Right hindlimb (tissue), 1 donor: ENCODE measurements around the gene SLC9B2.

Experiments used
- DNase-seq: peaks from one replicate; pipeline ENCODE4 v3.0.0-alpha.2; 2018

SLC9B2 gene, protein sequence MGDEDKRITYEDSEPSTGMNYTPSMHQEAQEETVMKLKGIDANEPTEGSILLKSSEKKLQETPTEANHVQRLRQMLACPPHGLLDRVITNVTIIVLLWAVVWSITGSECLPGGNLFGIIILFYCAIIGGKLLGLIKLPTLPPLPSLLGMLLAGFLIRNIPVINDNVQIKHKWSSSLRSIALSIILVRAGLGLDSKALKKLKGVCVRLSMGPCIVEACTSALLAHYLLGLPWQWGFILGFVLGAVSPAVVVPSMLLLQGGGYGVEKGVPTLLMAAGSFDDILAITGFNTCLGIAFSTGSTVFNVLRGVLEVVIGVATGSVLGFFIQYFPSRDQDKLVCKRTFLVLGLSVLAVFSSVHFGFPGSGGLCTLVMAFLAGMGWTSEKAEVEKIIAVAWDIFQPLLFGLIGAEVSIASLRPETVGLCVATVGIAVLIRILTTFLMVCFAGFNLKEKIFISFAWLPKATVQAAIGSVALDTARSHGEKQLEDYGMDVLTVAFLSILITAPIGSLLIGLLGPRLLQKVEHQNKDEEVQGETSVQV

DNA sequence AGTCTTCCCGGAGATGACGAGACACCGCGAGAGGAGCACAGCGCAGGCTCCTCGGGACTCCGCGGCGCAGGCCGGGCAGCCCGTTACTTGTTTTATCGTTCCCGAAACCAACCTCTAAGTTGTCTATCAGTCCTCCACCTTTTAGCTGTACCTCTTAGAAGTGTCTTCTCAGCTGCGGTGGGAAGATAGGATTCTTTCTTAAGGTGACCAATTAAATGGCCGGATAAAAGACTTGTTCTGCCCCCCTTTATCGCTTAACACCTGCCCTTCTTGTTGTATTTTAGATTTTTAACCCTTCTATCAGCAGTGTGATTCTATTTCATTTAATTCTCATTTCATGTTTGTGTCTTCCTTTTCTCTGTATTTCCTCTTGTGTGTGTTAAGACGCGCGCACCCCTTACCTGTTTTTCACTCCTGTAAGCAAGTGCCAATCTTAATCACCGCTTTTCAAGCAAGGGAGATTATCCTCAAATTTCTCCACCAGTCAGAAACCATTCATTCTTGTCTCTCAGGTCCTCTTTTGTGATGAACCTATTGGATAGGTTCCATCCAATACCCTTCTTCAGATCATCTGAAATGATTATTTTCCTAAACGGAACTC, at the start of gene SLC9B2:
Gene SLC9B2 (minus strand): TSS at position 15 of the 601 bp plus-strand sequence. CDS start 9,211 bp downstream, outside the sequence.
- no peak for DNase-seq

DNA sequence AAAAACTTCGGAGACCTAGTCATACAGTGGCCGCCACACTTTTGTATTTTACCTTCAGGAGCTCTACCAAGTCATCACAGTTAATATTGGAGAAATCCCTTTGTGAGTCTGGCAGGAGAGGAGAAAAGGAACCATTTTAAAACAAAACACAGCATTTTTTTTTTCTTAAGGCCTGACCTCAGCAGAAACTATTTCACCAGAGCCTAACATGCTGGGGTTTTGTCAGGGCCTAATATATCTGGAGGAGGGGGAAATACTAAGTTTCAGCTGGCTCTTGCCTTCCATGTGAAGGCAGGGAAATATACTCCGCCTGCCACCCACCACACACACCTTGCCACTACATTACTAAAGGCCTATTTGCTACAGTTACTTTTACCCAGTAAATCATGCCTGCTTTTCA, 49.6 kb upstream of the SLC9B2 start:
- DNase-seq: no peak

DNA sequence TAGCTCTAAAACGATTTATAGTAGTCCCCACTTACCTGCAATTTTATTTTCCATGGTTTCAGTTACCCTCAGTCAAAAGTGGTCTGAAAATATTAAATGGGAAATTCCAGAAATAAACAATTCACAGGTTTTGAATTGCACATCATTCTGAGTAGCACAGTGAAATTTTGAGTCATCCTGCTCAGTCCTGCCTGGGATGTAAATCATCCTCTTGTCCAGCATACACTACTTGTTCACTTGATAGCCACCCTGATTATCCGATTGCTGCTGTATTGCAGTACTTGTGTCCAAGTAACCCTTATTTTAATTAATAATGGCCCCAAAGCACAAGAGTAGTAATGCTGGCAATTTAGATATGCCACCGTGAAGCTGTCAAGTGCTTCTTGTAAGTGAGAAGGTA, 46.6 kb upstream of the SLC9B2 start:
- DNase-seq: no peak

DNA sequence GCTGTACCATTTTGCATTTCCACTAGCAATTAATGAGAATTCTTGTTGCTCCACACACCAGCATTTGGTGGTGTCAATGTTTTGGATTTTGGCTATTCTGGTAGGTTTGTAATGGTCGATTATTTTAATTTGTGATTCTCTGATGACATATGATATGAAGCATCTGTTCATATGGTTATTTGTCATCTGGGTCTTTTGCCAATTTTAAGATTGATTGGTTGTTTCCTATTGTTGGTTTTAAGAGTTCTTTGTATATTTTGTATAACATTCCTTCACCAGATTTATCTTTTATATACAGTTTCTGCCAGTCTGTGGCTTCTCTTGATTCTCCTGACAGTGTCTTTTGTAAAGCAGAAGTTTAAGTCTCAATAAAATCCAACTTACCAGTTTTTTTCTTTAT, 41.6 kb upstream of the SLC9B2 start:
- no peak for DNase-seq

DNA sequence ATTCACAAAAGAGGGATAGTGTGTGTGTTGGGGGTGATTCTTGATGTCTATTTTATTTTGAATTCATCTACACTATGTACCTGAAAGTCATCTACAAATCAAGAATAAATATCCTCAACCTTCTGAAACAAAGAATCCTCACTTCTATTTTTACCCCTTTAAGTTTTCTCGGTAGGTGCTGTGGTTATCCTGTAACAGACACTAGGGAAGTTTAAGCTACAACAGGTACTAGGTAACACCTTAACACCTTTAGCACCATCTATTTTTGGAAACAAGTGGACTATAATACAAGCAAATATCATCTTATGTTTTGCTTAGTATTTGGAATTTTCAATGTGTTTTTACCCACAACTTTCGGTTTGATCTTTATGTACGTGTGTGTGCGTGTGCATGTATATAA, 35.0 kb upstream of the SLC9B2 start:
- no peak for DNase-seq

DNA sequence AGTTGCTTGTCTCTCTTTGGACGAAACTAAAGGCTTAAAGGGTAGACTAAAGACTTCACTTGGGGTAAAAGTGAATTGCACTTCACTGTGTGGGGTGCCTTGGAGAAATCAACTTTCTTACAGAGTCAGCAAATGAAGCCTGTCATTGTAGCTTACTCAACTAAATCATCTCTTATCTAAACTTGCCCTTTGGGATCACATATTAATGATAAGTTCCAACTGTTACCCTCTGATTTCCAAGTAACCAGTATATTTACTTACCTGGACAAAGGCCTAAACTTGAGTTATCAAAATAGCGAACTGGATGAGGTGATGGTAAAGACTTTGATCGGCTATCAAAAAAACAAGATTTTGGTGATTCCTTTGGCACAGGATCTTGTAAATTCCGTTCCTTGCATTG, 32.0 kb upstream of the SLC9B2 start:
- no peak for DNase-seq

DNA sequence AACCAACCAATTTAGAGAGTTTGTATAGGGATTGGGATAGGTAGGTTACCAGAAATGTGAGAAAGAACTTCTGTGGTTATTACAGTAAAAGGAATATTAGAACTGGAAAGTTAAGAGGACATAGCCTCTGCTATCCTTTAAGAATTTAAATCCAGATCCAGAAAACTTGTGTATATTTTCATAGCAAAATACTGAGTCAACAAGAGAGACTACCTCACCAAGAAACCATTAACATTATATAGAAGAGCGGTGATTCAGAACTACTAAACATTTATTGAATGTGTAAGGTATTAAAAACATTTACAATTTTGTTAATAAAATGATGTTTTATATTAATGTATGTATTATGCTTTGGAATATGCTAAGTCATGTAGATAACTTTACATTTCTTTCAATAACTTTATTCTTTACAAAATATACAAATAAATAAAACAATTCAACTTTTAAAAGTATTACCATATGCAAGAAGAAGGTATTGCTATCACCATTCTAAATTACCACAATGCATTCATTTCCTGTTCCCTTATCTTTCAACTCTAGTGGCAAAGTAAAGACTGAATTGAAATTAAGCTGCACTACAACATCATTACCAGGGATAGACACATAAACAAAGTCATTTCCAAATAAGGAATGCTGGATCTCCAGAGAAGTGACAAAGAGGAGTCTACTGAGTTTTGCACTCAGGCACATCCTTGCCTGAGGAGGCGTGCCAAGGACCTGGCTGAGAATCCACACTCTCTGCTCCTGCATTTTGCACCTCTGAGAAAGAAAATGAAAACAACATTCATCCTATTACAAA, 29.2 kb upstream of the SLC9B2 start:
- no peak for DNase-seq

DNA sequence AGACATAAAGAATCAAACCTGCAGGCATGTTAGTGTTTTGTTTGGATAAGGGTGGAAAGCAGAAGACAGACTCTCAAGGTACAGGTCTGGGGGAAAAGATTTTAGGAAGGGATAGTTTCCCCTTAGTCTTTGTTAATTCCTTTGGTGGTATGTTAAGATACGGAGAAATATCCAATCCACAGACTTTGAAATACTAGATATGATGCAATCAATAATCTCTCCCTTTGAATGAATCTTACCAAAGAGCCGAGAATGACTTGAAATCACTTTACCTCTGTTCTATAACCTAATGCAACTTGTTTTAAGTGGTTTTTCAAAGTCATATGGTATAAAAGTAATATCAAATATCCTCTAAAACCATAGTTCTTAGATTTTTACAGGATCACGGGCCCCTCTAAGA, 28.3 kb upstream of the SLC9B2 start:
- DNase-seq: no peak

DNA sequence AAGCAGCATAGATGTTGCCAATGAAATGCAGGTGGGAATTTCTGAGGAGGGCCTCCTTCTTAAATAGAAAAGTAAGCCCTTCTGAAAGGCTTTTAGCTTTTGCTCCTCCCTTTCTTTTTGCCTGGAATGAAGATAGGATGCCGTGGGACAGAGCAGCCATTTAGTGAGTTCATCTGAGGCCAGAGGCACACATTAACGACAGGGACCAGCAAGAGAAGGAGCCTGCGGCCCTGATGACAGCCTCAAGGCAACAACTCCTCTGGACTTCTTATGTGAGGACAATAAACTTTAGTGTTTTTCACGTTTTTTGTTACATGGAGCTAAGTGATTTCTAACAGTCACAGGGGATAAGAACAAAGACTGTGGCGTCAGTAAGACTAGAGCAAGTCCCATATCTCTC, 24.1 kb upstream of the SLC9B2 start:
- no peak for DNase-seq

DNA sequence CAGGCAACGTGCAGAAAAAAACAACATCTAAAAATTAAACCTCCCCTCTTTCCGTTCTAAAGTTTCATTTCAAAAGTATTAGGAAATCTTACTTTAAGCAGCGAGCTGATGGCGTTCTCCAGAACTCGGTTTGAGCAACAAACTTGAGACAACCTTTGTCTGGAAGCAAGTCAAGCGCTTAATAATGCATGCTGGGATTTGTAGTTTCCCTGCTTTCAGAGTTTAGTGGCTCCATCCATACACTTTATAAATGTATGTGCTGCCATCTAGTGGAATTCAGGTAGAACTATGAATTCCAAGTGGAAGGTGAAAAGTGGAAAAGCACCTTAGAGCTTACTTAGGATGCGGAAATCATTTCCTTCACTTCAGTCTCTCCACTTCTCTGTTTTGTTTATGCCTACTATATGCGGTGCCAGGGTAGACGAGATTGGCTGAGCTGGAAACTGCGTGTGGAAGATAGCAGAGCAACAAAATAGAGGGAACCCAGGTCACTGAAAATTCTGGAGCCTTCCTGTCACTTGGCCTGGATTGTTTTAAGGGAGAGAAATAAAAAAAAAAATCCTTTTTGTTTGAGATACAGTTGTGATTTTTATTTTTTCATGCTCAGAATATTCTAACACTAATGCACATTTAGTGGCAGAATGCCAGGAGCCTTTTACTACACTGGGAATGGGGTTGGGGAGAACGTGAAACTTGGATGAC, 23.3 kb upstream of the SLC9B2 start, which contains the start of gene BDH2:
Gene BDH2 (minus strand): TSS at position 144 of the 702 bp plus-strand sequence. CDS start 3,580 bp downstream, outside the sequence.
- DNase-seq: peak; percentile 74

DNA sequence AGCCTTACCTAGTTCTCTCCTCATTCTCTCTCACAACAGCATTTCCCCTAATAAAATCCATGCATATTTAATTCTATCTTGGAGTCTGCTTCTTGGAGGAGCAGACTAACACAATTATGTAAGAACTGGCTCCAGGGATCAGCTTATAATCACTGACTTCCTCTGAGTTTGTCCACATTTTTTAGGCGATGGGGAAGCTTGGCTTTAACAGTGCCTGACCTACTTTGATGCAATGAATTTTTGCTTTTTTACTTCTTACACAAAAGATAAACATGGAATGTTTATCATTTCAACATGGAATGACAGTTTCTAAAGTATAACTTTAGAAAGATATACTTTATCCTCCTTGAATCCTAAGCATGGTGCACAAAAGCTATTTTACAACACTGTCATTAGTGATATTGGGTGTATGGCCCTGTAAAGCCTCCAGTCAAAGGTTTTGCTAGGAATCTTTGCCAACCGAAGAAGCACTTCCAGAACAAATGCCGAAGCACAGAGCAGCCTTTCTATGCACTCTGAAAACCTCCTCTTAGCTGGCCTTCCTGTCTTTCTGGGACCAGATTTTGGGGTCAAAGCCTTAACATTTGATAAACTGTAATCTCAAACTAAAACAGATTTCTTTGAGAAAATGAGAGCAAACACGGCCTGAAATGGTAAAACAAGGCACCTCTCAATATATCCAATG, 22.3 kb upstream of the SLC9B2 start:
- no peak for DNase-seq

DNA sequence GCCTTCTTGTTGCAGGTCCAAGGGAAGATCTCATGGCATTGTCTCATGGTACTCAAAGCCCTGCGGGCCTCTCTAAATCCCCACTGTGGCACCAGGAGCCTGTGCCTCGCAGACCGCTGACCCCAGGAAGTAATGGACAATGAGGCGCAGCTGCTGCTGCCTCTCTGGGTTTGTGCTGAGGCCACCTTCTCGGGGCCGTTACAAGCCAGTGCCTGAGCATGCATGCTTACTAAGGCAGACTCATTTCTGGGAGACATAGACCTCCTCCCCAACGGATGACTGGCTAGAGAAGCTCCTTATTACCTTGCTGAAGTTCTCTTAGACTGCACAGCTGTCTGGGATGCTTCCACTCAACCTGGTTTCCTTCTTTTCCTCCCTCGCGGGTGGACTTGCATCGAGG, 21.8 kb upstream of the SLC9B2 start:
- no peak for DNase-seq

DNA sequence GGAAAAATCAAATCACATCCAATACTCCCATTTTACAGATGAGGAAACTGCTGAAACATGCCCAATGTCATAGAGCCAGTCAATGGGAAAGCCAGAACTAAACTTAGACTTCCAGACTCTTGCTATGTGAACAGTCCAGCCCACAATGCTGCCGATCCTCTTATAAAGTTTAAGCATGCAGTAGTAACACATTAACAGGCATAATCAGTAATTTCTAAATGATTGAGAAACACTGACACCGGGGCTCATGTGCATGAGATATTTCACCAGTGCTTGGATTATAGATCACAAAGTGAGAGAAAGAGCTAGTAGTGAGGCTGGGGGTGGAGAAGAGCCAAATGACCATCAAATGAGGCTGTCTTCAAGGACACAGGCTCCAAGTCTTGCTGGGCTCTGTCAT, 20.6 kb upstream of the SLC9B2 start:
- DNase-seq: no peak

DNA sequence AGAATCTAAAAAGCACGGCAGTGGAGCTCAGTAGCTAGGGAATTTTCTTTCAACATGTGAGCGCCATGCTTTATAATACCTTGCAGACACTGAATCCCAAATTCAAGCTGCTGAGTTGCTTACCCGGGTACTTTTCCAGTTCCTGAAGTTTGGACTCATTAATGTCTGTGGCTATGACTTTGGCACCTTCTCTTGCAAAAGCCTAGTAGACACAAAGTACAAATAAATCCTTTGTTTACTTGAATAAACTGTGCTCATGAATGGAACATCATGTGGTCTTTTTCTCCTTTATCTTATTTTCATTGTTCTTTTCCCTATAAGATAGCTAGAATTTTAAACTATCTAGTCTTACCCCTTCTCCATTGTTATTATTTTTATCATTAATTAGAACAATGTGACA, 18.5 kb upstream of the SLC9B2 start:
- no peak for DNase-seq

DNA sequence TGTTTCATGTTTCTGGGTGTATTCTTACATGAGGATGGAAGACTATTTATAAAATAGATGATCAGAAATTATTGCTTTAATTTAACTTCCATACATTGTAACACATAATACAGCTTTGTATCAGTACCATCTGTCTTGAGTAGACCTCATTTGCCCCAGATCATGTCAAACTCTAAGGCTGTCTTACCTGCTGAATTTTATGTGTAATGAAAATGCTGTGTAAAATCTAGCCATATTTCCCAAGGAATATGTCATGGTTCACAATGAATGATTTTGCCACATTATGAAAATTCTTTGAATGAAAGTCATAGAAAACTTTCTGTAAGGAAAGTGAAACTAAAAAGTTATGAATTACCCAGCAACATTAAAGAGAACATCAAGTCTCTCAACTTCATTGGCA, 15.7 kb upstream of the SLC9B2 start:
- DNase-seq: no peak

DNA sequence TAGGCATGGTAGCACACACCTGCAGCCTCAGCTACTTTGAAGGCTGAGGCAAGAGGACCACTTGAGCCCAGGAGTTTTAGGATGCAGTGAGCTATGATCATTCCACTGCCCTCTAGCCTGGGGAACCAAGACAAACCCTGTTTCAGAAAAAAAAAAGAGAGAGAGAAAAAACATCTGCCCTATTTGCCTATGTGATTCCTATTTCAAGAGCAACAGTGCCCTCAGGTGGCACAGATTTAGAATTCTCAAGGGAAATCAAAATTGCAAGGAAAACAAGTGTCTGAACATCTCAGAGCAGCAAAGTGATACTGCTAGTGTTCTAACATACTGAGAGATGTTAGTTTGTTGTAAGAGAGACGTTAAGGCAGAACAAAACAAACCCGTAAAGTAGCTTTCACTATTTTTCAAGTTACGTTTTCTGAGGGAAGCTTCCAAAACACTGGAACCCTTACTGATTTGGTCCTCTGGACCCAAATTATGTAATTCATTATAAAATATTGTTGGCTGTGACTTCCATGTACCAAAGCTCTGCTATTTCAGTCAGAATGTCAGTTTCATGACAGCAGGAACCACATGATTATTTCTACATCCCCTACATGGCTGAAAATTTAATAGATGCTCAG, 15.2 kb upstream of the SLC9B2 start:
- no peak for DNase-seq

DNA sequence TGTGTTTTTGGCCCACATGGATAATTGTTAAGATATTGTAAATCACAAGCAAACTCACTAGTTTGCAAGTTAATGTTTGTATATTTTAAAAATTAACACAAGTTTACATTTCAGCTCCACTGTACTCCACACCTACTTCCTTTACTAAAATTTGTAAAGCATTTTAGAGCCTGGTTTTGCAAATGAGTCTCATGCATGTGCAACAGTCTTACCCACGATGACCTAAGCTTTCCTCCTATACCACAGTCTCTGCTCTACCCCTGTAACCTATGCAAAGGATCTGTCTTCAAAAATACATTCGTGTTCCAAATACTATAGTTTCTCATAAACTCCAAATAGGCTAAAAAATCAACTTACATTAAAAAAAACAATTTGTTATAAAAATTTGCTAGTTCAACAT, 12.9 kb upstream of the SLC9B2 start:
- no peak for DNase-seq

DNA sequence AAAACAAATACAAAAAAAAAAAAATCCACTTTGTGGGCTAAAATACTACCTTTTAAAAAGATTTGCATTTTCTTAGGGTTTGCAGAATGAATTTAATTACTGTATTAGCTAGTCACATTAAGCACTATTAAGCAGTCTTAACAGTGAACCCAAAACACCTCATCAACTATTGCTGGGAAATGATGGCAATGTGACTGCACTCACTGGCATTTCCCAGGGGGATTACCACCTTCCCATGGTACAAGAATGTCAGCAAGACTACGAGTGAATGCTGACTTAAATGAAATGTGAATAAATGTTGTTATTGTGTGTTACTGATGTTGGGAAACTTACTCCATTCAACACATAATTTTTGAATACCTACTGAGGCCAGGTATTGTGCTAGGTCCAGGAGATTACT, 10.0 kb upstream of the SLC9B2 start:
- DNase-seq: no peak

DNA sequence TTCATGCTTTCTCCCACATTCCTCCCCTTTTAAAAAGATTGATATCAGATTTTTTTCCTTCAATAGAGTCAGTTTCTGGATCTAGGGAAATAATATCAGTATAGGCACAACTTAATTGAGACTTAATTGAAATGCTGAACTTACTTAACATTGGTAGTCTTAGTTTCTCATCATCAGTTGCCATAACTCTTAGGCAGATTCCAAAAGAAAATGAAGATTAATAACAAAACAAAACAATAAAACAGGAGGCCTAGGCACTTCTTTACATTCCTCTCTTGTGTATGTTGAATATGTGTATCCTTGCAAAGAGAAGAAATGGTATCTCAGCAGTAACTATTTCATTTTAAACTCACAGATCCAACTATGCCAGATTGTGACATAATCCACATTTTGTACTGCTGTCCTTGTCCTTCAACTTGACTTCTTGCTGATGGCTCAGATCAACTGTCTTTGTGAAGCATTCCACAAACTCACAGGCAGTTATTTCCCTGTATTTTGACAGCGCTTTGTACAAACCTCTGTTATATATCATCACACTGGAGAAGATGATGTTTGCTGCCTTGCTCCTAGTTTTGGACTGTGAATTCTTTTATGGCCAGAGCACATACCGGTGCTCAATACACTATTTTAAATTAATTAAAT, 9.1 kb upstream of the SLC9B2 start:
- DNase-seq: no peak

DNA sequence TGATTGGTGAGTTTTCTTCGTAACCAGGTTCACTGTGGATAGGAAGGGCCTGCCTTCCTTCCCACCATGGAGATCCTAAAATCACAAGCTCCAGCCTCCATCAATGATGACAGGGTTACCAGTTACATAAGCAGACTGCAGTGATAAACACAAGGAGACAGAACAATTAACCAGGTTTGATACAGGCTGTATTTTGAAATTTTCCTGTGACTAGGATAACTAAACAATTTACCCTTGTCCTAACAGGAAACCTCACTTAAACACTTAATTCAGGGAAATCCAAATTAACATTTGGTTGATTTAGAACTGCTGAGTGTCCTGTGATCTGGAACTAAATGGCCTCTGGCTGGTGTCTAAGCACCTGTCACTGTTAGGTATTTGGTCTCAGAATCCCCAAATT, 3.1 kb upstream of the SLC9B2 start:
- no peak for DNase-seq
